HG02870 (cell line): ENCODE results near the gene SYNPO.

Source experiments
- ATAC-seq: cut with Tn5 transposase; IDR thresholded peaks from one replicate; pipeline ENCODE4 v1.9.1; 2021; ENCODE audit warnings: mild to moderate bottlenecking, moderate library complexity; ENCODE audit not compliant: unreplicated experiment

SYNPO gene

DNA sequence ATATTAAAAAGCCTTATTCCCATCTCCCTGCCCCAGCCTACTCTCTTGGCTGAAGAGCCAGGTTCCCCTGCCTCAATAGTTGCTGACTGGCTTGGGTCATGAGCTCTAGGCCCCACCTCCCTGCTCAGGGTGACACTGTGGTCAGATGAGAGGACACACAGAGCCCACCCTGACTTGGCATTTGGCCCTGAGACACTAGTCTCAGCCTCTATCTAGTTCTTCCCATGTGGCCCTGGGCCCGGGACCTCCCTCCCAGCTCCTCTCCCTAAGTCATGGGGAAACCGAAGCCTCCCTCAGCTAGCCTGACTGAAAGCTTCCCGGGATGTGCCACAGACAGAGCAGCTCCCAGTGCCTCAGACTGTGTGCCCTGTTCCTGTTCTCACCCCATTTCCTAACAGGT, 14.8 kb downstream of the SYNPO start:
- no peak for ATAC-seq

DNA sequence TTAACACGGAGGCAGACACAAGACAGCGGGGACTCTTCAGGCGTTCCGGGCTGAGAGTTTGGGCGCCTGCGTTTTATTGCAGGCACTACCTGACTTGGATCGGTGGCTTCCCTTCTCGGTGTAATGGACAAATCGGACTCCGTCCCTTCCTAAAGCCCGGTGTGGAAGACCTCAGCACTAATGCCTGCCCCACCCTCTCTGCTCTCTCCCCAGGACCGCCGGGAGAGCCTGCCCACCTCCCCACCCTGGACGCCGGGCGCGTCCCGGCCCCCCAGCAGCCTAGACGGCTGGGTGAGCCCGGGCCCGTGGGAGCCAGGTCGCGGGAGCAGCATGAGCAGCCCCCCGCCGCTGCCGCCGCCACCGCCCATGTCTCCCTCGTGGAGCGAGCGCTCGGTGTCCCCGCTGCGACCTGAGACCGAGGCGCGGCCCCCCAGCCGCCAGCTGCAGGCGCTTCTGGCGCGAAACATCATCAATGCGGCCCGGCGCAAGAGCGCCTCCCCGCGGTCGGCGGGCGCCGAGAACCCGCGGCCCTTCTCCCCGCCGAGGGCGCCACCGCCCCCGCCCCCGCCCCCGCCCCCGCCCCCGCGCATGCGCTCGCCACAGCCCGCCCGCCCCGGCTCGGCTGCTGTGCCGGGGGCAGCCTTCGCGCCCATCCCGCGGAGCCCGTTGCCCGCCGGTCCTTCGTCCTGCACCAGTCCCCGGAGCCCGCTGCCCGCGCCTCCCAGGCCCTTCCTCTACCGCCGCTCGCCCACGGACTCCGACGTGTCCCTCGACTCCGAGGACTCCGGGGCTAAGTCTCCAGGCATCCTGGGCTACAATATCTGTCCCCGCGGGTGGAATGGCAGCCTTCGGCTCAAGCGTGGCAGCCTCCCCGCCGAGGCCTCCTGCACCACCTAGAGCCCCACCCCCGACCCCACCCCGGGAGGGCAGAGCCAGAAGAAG, 16.0 kb downstream of the SYNPO start:
- ATAC-seq = peak; percentile 52

DNA sequence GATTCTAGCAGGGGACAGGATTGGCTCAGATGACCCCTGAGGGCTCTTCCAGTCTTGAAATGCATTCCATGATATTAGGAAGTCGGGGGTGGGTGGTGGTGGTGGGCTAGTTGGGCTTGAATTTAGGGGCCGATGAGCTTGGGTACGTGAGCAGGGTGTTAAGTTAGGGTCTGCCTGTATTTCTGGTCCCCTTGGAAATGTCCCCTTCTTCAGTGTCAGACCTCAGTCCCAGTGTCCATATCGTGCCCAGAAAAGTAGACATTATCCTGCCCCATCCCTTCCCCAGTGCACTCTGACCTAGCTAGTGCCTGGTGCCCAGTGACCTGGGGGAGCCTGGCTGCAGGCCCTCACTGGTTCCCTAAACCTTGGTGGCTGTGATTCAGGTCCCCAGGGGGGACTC, 17.7 kb downstream of the SYNPO start:
- ATAC-seq = no peak

DNA sequence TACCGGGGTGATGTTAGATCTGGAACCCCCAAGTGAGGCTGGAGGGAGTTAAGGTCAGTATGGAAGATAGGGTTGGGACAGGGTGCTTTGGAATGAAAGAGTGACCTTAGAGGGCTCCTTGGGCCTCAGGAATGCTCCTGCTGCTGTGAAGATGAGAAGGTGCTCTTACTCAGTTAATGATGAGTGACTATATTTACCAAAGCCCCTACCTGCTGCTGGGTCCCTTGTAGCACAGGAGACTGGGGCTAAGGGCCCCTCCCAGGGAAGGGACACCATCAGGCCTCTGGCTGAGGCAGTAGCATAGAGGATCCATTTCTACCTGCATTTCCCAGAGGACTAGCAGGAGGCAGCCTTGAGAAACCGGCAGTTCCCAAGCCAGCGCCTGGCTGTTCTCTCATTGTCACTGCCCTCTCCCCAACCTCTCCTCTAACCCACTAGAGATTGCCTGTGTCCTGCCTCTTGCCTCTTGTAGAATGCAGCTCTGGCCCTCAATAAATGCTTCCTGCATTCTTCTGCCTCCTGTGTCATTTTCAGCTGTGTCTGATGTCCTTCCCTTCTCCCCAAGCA, 18.3 kb downstream of the SYNPO start:
- ATAC-seq = no peak

DNA sequence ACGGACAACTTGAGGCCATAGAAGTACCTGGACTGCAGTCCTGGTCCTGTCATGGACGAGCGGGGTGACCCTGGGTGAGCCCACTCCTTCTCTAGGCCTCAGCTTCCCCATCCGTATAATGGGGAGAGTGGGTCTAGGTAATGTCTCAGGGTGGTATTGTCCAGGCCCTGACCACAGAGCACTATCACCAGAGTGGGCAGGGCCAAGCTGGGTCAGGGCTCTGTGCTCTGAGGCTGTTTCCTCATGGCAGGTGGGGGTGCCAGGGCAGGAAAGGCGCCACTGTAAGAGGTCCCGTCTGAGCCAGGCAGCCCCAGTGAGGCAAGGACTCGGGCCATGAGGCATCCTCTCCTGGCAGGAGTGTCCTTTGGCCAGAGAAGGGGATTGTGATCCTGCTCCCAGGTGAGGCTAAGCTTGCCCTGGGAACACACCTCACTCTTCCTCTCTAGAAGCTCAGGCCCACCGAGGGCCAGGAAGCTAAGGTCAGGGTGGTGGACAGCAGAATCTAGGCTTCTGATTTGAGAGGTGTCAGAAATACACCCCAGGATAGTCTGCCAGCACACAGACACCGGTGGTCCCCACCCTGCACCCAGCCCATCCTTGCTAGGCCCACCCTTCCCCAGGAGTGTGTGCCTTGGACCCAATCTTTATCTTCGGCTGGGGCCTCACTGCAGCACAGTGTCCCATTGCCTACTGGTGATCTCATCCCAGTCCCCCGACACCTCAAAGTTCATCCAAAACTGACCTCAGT, 19.1 kb downstream of the SYNPO start:
- no peak for ATAC-seq

DNA sequence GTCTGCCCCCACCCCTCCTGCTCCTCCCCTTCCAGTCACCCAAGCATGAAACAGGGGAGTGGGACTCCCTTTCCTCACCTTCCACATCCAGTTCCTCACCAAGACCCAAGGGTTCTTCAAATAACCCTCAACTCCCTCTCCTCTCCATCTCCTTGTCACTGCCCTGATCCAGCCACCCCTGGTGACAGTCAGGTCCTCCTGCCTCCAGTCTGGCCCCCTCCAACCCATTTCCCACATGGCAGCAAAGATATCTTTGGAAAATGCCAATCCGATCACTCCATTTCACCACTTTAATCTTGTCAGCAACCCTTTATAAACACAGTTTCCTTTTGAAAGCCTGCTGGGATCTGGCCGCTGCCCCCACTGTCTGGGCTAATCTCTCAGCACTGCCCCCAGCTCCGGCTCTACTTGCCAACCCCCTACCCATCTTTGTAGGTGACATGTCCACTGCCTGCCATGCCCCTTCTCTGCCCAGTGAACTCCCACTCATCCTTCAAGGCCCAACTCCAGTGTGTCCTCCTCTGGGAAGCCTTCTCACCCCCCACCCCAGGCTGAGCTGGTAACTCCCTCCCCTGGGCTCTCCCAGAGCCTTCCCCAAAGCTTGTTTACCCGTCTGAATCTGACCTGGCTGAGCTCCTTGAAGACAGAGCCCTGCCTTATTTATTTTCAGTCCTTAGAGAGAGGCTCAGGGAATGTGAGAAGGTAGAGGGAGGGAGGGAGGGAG, 19.8 kb downstream of the SYNPO start:
- no peak for ATAC-seq

DNA sequence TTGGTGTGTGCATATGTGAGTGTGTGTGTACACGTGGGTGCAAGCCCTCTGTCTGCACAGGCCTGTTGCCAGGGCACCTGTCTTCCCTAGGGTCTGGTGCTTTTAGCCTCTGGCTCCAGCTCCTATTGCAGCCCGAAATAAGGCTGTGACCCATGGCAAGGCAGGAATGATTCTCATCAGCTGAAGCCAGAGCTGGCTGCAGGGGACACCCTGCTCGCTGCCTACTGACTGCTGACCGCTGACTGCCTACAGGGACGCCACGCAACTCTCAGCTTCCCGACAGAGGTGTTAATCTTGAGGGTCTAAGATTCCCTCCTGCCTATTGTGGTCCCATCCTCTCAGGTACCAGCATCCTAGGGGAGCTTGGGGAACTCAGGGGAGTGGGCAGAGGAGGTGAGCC, 20.6 kb downstream of the SYNPO start, which contains the start of gene MYOZ3:
TSS of gene MYOZ3 (plus strand) at position 166 of the 400 bp plus-strand sequence. CDS start 1,691 bp downstream, outside the sequence.
- ATAC-seq = no peak

DNA sequence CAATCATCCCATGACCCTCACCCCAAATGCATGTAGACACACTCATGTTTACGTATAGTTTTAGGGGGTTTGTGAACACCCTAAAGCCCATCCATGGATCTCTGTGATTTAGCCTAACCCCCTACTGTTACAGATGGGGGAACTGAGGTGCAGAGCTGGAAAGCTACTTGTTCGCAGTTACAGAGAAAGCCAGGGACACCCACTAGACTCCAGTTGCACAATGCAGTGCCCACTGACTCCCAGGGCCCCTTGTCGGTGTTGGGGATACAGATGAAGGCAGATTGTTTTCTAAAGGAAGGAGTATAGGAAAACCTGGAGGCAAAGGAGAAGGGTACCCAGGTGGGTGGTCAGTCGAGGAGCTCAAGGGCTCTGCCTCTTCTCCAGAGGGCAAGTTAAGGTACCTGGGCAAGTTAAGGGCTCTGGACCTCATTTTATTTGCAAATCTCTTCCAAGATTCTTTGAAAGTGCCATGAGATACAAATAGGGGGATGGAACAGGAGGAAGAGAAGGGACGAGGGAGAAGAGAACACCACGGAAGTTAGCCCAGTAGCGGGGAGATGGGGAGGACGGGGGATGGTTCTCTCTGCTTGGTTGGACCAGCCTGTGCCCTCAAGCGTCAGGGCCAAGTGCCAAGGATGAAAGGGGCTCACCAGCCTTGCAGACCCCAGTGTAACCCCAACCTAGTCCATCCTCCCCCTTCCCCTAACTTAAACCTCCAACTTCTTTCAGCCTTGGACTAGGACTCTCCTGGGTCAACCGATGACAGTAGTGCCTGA, 21.5 kb downstream of the SYNPO start:
- no peak for ATAC-seq

DNA sequence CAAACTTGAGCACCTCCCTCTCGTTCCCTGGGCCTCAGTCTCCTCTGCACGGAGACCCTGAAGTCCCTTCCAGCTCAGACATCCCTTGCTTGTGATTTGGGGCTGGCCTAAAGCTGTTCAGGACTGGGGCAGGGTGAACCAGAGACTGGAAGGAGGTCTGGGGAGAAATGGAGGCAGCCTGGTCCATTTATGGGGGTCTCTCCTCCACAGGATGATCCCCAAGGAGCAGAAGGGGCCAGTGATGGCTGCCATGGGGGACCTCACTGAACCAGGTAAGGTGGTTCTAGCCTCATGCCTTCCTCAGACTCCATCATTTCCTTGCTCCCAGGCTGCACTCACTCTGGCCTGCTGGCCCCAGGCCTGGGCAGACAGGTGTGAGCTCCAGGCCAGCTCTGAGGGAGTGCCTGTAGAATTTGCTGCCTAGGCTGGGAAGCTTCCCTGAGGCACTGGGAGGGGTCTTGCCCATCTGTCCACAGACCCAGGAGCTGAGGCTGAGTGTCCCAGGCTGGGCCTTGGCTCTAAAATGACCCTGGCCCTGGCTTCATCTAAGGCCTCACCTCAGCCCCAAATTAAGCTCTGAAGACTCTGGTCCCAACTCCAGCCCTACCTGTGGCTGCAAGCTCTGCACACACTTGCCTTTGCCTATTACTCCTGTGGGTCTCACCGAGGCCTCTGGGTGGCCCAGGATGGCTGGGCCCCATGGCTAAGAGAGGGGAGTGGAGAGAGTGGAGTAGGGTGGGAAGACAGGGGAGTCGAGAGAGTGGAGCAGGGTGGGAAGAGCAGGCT, 22.5 kb downstream of the SYNPO start:
- ATAC-seq = no peak

DNA sequence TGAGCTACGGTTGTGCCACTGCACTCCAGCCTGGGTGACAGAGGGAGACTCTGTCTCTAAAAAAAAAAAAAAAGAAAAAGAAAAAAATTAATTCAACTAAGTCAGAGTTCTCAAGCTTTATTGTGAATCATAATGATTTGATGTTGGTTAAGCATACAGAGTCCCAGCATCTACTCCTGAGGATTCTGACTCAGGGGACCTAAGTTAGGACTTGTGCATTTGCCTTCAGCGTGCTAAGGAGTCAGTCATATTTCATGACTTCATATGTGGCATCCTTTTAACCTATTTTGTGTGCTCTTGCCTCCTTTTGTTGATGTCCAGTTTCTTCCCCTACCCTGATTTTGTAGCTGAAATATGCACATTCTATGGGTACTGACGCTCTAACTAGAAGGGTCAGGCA, 23.5 kb downstream of the SYNPO start:
- no peak for ATAC-seq

DNA sequence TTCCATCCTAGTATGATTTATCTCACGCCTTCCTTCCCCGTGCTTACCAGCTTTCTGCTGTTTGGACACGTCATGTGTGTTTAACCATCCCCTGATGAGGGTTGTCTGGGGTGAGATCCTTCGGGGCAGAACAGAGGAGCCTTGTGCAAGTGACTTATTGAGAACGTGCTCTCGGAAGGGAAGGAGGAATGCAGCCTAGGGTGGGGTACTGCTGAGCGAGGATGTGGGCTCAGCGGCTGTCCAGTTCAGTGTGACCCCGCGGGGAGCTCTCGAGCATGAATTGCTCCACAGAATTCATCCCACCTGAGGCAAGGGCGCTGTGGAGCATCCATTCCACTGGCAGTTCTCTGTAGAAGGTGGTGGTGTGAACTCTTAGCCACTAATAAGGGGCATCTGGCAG, 24.6 kb downstream of the SYNPO start:
- no peak for ATAC-seq

DNA sequence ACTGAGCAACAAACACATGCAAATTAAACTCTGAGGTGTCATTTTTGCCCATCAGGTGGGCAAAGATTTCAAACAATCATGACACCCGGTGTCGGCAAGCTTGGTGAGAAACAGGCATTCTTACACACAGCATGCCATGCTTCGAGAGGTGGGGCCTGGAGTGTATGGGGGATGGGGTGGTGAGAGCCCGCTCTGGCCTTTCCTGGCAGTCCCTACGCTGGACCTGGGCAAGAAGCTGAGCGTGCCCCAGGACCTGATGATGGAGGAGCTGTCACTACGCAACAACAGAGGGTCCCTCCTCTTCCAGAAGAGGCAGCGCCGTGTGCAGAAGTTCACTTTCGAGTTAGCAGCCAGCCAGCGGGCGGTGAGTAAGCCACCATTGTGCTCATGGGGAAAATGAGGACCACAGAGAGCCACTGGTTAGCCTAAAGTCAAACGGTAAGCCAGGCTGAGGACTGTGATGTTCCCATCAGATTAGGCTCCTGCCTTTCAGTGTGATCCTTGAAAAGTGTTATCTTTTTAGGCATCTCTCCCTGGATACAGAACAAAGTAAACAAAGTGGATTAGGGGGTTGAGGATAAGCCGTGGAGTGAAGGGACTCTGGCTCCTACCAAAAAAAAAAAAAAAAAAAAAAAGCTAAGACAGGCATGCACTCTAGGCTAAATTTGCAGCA, 30.0 kb downstream of the SYNPO start:
- ATAC-seq = no peak

DNA sequence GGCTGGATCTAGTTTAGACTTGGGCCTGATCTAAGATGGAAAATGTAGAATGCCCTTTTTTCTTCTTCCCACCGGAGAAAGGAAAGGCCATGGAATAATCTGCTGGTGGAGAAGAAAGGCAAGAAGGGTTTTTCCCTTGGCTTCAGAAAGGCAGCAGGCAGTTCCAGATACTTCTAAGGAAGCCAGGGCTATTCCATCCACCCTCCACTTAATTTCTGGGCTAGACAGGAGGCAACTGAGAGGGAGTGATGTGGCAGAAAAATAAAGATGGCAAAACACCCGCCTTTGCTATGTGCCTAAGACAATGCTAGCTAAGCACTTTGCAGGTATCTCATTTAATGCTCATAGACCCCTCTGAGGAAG, 30.5 kb downstream of the SYNPO start:
- ATAC-seq = no peak

DNA sequence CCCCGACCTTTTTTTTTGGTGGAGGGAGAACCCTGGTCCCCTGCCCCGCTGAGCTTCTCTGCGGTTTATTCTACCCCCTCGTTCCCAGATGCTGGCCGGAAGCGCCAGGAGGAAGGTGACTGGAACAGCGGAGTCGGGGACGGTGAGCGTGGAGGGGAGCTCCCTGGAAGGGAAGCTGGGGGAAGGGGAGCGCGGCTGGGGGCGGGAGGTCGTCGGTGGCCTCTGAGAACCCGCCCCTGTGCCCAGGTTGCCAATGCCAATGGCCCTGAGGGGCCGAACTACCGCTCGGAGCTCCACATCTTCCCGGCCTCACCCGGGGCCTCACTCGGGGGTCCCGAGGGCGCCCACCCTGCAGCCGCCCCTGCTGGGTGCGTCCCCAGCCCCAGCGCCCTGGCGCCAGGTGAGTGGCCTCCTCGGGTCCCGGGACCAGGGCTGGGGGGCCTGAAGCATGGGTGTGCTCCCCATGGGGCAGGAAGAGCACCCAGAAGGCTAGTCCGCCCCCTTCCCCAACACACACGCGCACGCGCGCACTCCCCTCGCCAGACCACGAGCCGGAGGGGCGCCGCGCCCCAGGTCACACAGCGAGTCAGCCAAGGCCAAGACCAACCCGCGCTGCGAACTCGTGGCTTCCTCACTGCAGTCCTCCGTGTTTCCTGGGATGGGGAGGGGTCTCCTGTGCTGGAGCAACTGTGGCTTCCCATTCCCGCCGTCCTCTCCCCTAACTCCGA, 31.2 kb downstream of the SYNPO start:
- no peak for ATAC-seq

DNA sequence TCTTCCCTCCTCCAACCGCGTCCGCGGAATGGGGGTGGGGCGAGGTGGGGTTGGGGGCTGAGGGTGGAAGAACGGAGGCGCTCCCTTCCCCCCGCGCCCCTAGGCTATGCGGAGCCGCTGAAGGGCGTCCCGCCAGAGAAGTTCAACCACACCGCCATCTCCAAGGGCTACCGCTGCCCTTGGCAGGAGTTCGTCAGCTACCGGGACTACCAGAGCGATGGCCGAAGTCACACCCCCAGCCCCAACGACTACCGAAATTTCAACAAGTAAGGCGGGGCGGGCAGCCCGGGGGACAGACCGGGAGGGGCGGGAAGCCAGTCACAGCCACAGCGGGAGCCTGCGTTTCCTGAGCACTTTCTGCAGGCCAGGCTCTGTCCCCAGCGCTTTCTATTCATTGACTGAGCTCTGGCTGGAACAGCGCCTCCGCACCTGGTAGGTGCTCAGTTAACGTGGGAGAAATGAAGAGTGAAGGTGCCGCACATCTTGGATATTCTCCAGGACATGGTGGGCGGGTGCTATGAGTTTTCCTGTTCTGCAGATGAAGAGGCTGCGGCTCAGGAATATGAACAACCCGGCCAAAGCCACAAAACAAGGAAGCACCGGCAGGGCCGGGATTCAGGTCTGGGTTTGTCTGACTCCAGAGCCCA, 31.9 kb downstream of the SYNPO start:
- no peak for ATAC-seq

DNA sequence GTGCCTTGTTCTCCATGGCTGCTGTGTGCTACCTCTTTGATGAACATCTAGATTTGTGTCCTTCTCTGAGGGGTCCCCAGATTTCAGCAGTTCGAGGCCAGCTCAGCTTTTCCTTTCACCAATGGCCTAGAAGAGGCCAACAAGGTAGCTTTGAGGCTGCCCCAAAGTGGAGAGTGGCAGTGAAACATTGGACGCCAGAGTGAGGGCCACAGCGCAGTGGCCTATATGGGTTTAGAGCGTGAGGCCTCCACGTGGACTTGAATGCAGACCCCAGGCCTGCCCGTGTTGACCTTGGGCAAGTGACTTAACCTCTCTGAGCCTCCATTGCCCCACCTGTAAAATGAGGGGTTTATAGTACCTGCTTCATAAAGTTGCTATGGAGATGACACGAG, 32.4 kb downstream of the SYNPO start:
- ATAC-seq = no peak

DNA sequence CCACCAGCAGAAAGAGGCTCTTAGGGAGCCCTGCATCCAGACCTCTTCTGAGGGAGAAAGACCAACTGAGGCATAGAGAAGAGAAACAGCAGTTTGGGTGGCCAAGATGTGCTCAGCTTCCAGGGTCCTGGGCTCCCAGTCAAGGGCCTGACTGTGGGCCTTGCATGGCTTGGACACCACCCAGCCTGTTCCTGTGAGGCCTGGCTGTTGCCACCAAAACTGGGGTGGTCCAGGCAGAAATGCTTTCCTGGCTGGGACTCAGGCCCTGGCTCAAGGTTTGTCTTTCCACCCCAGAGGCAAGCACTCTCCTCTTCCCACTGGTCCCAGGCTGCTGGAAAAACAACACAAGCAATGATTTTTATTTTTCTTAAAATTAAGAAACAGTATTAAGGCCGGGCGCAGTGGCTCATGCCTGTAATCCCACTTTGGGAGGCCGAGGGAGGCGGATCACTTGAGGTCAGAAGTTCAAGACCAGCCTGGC, 33.9 kb downstream of the SYNPO start:
- ATAC-seq = no peak

DNA sequence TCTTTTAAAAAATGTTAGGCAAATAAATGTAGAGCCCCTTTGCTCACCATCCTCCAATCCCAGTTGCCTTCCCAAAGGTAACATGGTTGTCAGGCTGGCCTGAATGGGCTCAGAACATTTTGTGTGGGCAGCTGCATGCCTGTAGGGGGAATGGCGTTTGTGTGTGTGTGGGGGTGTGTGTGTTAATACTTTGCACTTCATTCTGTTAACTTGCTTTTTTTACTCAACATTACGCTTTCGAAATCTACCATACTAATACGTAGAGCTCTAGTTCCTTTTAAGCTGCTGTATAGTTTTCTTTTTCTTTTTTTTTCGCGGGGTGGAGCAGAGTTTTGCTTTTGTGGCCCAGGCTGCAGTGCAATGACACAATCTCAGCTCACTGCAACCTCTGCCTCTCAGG, 34.6 kb downstream of the SYNPO start:
- ATAC-seq = no peak
